Mesothelial cell of epicardium (in vitro differentiated cells): ENCODE data around the gene SEMA5A. TPM values are rescaled to one million over a fixed set of nuclear protein-coding genes. Genes with fewer than 3 reads are reported as not detected.
A peak's percentile ranks its signal among the peaks of the same experiment; 100 is the strongest.

Source experiments
- DNase-seq, 2 experiments: peaks; one replicate each; pipeline ENCODE4 v3.0.0; 2021; ENCODE audit warnings: low spot score in 2 of 2; ENCODE audit not compliant: unreplicated experiment in 2 of 2
- H3K27ac Mint-ChIP-seq: 2 replicates; pipeline ENCODE4 v1.8.0; 2021; ENCODE audit warnings: mixed read lengths
- H3K27me3 Mint-ChIP-seq: 2 replicates; pipeline ENCODE4 v1.8.0; 2021; ENCODE audit warnings: low read depth, mixed read lengths
- H3K36me3 Mint-ChIP-seq: 2 replicates; pipeline ENCODE4 v1.8.0; 2021; ENCODE audit warnings: mixed read lengths
- H3K4me1 Mint-ChIP-seq: 2 replicates; pipeline ENCODE4 v1.8.0; 2021; ENCODE audit warnings: mixed read lengths
- H3K4me3 Mint-ChIP-seq: 2 replicates; pipeline ENCODE4 v1.8.0; 2021; ENCODE audit warnings: mild to moderate bottlenecking, moderate library complexity, mixed read lengths
- H3K9me3 Mint-ChIP-seq: 2 replicates; pipeline ENCODE4 v1.8.0; 2021; ENCODE audit warnings: mixed read lengths
- CTCF ChIP-seq: fragments of 200-600 bp; sonication (generic); IDR thresholded peaks from one replicate; pipeline ENCODE4 v1.5.0; 2021; ENCODE audit warnings: antibody characterized with exemption; ENCODE audit not compliant: unreplicated experiment
- total RNA-seq: library from RNA; stranded (reverse); gene quantifications from 3 replicates; pipeline ENCODE4 v1.2.1, GENCODE V29; 2021

The SEMA5A gene
- total RNA-seq, 1 donor from 2014 or later = 26.7 TPM

GRCh38 chr5:9278921-9279603 lies 266.8 kb downstream of the SEMA5A start:
- Mint-ChIP-seq H3K36me3 (peaks cover 10% of the 10 kb centered on the region), H3K27me3 (no peaks in the 10 kb centered on the region), H3K4me1 (peaks cover 4% of the 10 kb centered on the region), H3K4me3 (no peak overlapping the region), H3K27ac (no peak overlapping the region), H3K9me3 (peaks cover 45% of the 10 kb centered on the region)
- no peak for DNase-seq
- no peak for TF ChIP-seq CTCF

GRCh38 chr5:9269014-9269413 lies 276.9 kb downstream of the SEMA5A start:
- H3K27me3 Mint-ChIP-seq = no peaks in the 10 kb centered on the region
- peaks cover 44% of the 10 kb centered on the region for H3K4me1 Mint-ChIP-seq
- H3K36me3 Mint-ChIP-seq = peaks cover 5% of the 10 kb centered on the region
- H3K9me3 Mint-ChIP-seq = peaks cover 12% of the 10 kb centered on the region
- no peak for TF ChIP-seq CTCF
- DNase-seq = no peak
- H3K4me3 Mint-ChIP-seq = no peak overlapping the region
- peak overlapping the region; percentile 15 for H3K27ac Mint-ChIP-seq

- Mint-ChIP-seq H3K36me3 (peaks cover 3% of the 10 kb centered on the region), H3K9me3 (peaks cover 9% of the 10 kb centered on the region), H3K4me1 (peaks cover 44% of the 10 kb centered on the region), H3K27ac (peak overlapping the region; percentile 51), H3K27me3 (no peaks in the 10 kb centered on the region), H3K4me3 (no peak overlapping the region)
- TF ChIP-seq CTCF = no peak
- DNase-seq = no peak
Measured at GRCh38 chr5:9268226-9268625, 277.6 kb downstream of the SEMA5A start.

- Mint-ChIP-seq H3K4me3 (no peak overlapping the region), H3K9me3 (peaks cover 3% of the 10 kb centered on the region), H3K27ac (peak overlapping the region; percentile 92), H3K36me3 (peaks cover 2% of the 10 kb centered on the region), H3K27me3 (no peaks in the 10 kb centered on the region), H3K4me1 (peaks cover 44% of the 10 kb centered on the region)
- no peak for TF ChIP-seq CTCF
- DNase-seq = peak; percentile 24 to 54
Measured at GRCh38 chr5:9265441-9266287, 280.2 kb downstream of the SEMA5A start.

GRCh38 chr5:9264301-9264700 lies 281.6 kb downstream of the SEMA5A start:
- H3K27me3 Mint-ChIP-seq = no peaks in the 10 kb centered on the region

More at GRCh38 chr5:9264301-9264700, 281.6 kb downstream of the SEMA5A start:
- peak overlapping the region; percentile 92 for H3K27ac Mint-ChIP-seq
- H3K4me1 Mint-ChIP-seq = peaks cover 43% of the 10 kb centered on the region
- peaks cover 2% of the 10 kb centered on the region for H3K36me3 Mint-ChIP-seq
- no peak for TF ChIP-seq CTCF
- peaks cover 3% of the 10 kb centered on the region for H3K9me3 Mint-ChIP-seq
- DNase-seq = no peak
- H3K4me3 Mint-ChIP-seq = no peak overlapping the region
